ENCODE measurements around the gene PCED1A. TPM values are rescaled to one million over a fixed set of nuclear protein-coding genes. Genes with fewer than 3 reads are reported as not detected.
A peak's percentile ranks its signal among the peaks of the same experiment; 100 is the strongest.
"Not testable (repeated sequence)": the region's sequence is repeated elsewhere in the genome, so short reads cannot be mapped to it uniquely, and the experiment has no call there.

PCED1A gene
- polyA plus RNA-seq, 1 experiment: 17.5 TPM

DNA sequence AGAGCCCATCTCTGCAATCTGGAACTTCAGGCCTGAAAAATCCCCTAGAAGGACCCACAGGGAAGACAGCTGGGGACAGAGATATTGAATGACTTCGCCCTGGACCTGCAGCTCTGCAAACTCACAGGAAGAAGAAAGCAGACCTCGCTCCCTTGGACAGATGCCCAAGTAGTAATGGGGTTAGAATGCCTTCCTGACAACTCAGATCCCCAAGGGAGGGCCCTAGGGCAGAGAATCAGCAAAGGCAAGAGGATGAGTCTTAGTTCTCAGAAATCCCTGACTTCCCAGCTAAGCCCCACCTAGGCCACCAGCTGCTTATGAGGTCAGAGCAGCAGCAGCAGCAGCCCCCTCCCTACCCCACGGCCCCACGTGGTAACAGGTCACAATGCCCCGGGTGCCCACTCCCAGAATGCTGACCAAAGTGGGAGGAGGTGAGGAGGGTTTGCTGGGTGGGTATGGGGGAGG lies 25.8 kb downstream of the PCED1A start, which contains the start of gene C20orf141:
Gene C20orf141, plus strand, starts transcription at position 401 of the 465 bp plus-strand sequence. CDS start 198 bp downstream, outside the sequence.
- CTCF ChIA-PET: no interaction called here
- POLR2A ChIA-PET: no interaction called here
- peak within 1 kb of the TSS; percentile 88 for H3K27ac ChIP-seq (ENCODE audit: low read depth, low read length)
- peaks cover 1% of the 10 kb centered on the region for H3K9me3 ChIP-seq (ENCODE audit: control insufficient read depth, insufficient read depth, low read length)
- peak; percentile 93 for DNase-seq (ENCODE audit: low read depth, low spot score)
- H3K4me3 ChIP-seq (ENCODE audit: low read depth, low read length): no peak within 1 kb of the TSS
- TF ChIP-seq, protein P1, sequence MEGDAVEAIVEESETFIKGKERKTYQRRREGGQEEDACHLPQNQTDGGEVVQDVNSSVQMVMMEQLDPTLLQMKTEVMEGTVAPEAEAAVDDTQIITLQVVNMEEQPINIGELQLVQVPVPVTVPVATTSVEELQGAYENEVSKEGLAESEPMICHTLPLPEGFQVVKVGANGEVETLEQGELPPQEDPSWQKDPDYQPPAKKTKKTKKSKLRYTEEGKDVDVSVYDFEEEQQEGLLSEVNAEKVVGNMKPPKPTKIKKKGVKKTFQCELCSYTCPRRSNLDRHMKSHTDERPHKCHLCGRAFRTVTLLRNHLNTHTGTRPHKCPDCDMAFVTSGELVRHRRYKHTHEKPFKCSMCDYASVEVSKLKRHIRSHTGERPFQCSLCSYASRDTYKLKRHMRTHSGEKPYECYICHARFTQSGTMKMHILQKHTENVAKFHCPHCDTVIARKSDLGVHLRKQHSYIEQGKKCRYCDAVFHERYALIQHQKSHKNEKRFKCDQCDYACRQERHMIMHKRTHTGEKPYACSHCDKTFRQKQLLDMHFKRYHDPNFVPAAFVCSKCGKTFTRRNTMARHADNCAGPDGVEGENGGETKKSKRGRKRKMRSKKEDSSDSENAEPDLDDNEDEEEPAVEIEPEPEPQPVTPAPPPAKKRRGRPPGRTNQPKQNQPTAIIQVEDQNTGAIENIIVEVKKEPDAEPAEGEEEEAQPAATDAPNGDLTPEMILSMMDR (IDR thresholded peaks at IDR 0.05; ENCODE audit: low read depth, low read length): no peak
- no peaks in the 10 kb centered on the region for H3K27me3 ChIP-seq (ENCODE audit: control insufficient read depth, insufficient read depth, low read length)

DNA sequence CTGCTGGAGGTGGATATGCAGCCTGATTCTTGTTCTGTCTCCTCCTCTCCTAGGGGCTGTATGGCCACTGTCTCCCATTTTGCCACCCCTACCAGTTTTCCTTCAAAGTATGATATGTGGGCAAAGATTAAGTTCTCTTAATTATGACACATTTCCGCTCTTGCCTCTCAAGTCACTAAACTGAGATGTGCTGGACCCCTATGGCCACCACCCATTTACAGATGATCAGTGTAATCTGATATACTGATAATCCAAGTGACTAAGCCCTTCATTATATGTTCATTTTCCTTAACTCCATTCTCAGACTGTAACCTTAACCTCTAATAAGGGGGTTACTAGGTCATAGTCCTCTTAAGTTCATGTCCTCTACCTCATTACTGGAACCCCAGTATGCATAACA lies 26.4 kb downstream of the PCED1A start:
- CTCF ChIA-PET: no interaction called here
- POLR2A ChIA-PET: interaction anchor here (0.7 kb wide), 1 partner anchor 13 kb away, joined by 3 read pairs; no protein-coding TSS in a partner anchor
- Histone ChIP-seq H3K27me3 (ENCODE audit: control insufficient read depth, insufficient read depth, low read length) (no peaks in the 10 kb centered on the region), H3K27ac (ENCODE audit: low read depth, low read length) (peak overlapping the region; percentile 33), H3K9me3 (ENCODE audit: control insufficient read depth, insufficient read depth, low read length) (peaks cover 4% of the 10 kb centered on the region), H3K4me3 (ENCODE audit: low read depth, low read length) (no peak overlapping the region)
- TF ChIP-seq, protein P1 (IDR thresholded peaks at IDR 0.05; ENCODE audit: low read depth, low read length): no peak
- no peak for DNase-seq (ENCODE audit: low read depth, low spot score)

DNA sequence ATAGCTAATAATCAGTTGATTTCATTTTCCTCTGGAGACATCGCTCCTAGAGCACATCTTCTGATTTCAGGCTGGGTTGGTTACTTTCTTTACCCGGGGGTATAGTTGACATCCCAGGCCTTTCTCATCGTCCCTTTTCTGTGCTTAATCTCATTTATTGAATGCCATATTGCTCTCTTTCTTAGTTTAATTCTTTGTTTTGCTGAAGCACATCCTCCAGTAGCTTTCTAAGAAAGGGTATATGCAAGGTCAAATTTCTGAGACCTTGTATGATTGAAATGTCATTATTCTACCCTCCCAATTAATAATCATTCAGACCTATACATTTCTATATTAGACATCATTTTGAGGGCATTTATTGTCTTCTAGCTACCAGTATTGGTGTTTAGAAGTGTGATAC lies 28.3 kb downstream of the PCED1A start:
- no peak for DNase-seq (ENCODE audit: low read depth, low spot score)
- TF ChIP-seq, protein P1 (IDR thresholded peaks at IDR 0.05; ENCODE audit: low read depth, low read length): no peak
- ChIA-PET CTCF (interaction anchor here (0.9 kb wide), 1 partner anchor 189 kb away, joined by 3 read pairs; no protein-coding TSS in a partner anchor), POLR2A (interaction anchor here (0.7 kb wide), 1 partner anchor 17 kb away, joined by 3 read pairs; no protein-coding TSS in a partner anchor)
- Histone ChIP-seq H3K27ac (ENCODE audit: low read depth, low read length) (no peak overlapping the region), H3K27me3 (ENCODE audit: control insufficient read depth, insufficient read depth, low read length) (peaks cover 4% of the 10 kb centered on the region), H3K9me3 (ENCODE audit: control insufficient read depth, insufficient read depth, low read length) (peaks cover 4% of the 10 kb centered on the region), H3K4me3 (ENCODE audit: low read depth, low read length) (no peak overlapping the region)

DNA sequence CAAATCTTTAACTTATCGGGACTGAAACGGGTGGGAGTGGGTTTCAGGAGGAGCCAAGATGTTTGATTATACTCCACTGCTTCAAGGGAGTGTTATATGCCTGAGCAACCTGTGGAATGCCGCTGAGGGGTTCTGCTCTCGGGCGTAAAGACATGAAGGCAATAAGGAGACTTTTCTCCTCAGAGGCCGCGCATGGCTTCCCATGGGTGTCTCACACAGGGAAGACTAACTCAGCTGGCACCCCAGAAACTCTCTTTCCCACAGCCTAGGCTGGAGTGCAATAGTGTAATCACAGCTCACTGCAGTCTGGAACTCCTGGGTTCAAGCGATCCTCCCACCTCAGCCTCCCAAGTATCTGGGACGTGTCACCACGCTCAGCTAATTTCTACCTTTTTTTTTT lies 30.8 kb downstream of the PCED1A start:
- Histone ChIP-seq H3K27ac (ENCODE audit: low read depth, low read length) (no peak overlapping the region), H3K4me3 (ENCODE audit: low read depth, low read length) (no peak overlapping the region), H3K9me3 (ENCODE audit: control insufficient read depth, insufficient read depth, low read length) (peaks cover 4% of the 10 kb centered on the region), H3K27me3 (ENCODE audit: control insufficient read depth, insufficient read depth, low read length) (peaks cover 19% of the 10 kb centered on the region)
- CTCF ChIA-PET: no interaction called here
- TF ChIP-seq, protein P1 (IDR thresholded peaks at IDR 0.05; ENCODE audit: low read depth, low read length): no peak
- POLR2A ChIA-PET: interaction anchor here (0.7 kb wide), 2 partner anchors 14 to 842 kb away, joined by 5 to 10 read pairs; no protein-coding TSS in a partner anchor
- no peak for DNase-seq (ENCODE audit: low read depth, low spot score)

DNA sequence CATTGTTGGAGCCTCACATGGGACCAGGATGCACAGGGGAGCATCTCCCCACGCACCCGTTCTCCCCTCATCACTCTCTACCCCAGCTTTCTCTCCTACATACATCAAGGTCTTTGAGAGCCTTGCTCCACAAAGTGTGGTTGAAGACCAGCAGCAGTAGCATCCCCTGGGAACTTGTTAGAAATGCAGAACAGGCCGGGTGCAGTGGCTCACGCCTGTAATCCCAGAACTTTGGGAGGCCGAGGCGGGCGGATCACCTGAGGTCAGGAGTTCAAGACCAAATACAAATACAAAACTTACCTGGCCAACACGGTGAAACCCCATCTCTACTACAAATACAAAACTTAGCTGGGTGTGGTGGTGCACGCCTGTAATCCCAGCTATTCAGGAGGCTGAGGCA lies 32.5 kb downstream of the PCED1A start:
- H3K4me3 ChIP-seq (ENCODE audit: low read depth, low read length); H3K27ac ChIP-seq (ENCODE audit: low read depth, low read length); H3K9me3 ChIP-seq (ENCODE audit: control insufficient read depth, insufficient read depth, low read length); POLR2A ChIA-PET; CTCF ChIA-PET; DNase-seq (ENCODE audit: low read depth, low spot score): not testable (repeated sequence)
- H3K27me3 ChIP-seq (ENCODE audit: control insufficient read depth, insufficient read depth, low read length): peaks cover 35% of the 10 kb centered on the region

Measured in AG04450 (cell line).